K562 (cell line): ENCODE results near the gene SYNPO2. TPM values are rescaled to one million over a fixed set of nuclear protein-coding genes. Genes with fewer than 3 reads are reported as not detected.

Experiments used
- ATAC-seq: fragments of 200-7000 bp; cut with Tn5 transposase; 3 replicates; pipeline ENCODE4 v1.9.1; 2020; ENCODE audit warnings: moderate library complexity
- BruUV-seq: library from RNA; stranded (reverse); fragments of 400-500 nt; replicated peaks from 2 replicates; lab custom pipeline; 2021; lab: Mats Ljungman, UMichigan
- CTCF ChIA-PET: fragments of 300-600 bp; formaldehyde crosslinking; extraction: SDS; loops from one replicate; lab custom pipeline; 2021; ENCODE audit warnings: low intra/inter-chr PET ratio; lab: Yijun Ruan, JAX
- POLR2A ChIA-PET: fragments of 300-600, 350-650 bp; sonication (Branson Sonifier 250); formaldehyde crosslinking; extraction: SDS; loops from one replicate; lab custom pipeline; 2021; ENCODE audit warnings: antibody characterized with exemption, inconsistent platforms; lab: Yijun Ruan, JAX
- DNase-seq, 4 experiments: peaks; one replicate each; pipeline versions ENCODE4 v3.0.0 to v3.0.0-alpha.2; 2011 to 2018; ENCODE audit warnings: low spot score in 3 of 4, mixed read lengths in 3 of 4; ENCODE audit errors: extremely low read depth in 1 of 4
- FAIRE-seq: peaks from 2 replicates; lab custom pipeline; 2011; peaks lifted over from hg19 to GRCh38; lab: Jason Lieb, UNC
- H2AFZ ChIP-seq: 2 replicates; pipeline ENCODE4 v1.6.0; 2011; ENCODE audit warnings: low read depth, low read length, control low read depth, inconsistent platforms
- H3K27ac ChIP-seq: fragments of 200-600 bp; 3 replicates; pipeline ENCODE4 v1.8.0; 2011; ENCODE audit warnings: low read depth, mild to moderate bottlenecking, control low read depth, inconsistent platforms, low read length, moderate library complexity, mixed read lengths; ENCODE audit errors: extremely low read depth
- H3K27me3 ChIP-seq, 2 experiments: fragments of 300-600 bp in 1 of 2; 2 replicates in 1 of 2; 3 replicates in 1 of 2; pipeline versions ENCODE4 v1.6.0 to v1.8.0; 2011; ENCODE audit warnings: inconsistent platforms in 2 of 2, low read length in 2 of 2, mild to moderate bottlenecking in 1 of 2, mixed read lengths in 1 of 2, moderate library complexity in 1 of 2; ENCODE audit not compliant: control insufficient read depth in 2 of 2, insufficient read depth in 2 of 2
- H3K36me3 ChIP-seq: fragments of 300-600 bp; 3 replicates; pipeline ENCODE4 v1.8.0; 2011; ENCODE audit warnings: mild to moderate bottlenecking, low read length, inconsistent platforms; ENCODE audit not compliant: control insufficient read depth, insufficient read depth
- H3K4me1 ChIP-seq, 2 experiments: fragments of 200-600 bp in 1 of 2; replicated peaks in 1 of 2; 2 replicates in 1 of 2; 3 replicates in 1 of 2; pipeline versions ENCODE4 v1.5.1 to v1.8.0; 2011; ENCODE audit warnings: inconsistent platforms in 2 of 2, low read length in 2 of 2, mild to moderate bottlenecking in 1 of 2, mixed read lengths in 1 of 2, moderate library complexity in 1 of 2; ENCODE audit not compliant: control insufficient read depth in 2 of 2, insufficient read depth in 2 of 2
- H3K4me2 ChIP-seq: 2 replicates; pipeline ENCODE4 v1.6.1; 2011; ENCODE audit warnings: low read length, control low read depth, inconsistent platforms, mixed read lengths; ENCODE audit not compliant: insufficient read depth
- H3K4me3 ChIP-seq: fragments of 200-600 bp; sonication (generic), shearing (Covaris generic); 2 replicates; pipeline ENCODE4 v1.5.1; 2016; ENCODE audit warnings: control low read depth, inconsistent platforms
- H3K79me2 ChIP-seq: fragments of 200-600 bp; 3 replicates; pipeline ENCODE4 v1.8.0; 2011; ENCODE audit warnings: low read length, inconsistent platforms; ENCODE audit not compliant: control insufficient read depth, insufficient read depth
- H3K9ac ChIP-seq, 2 experiments: 2 replicates each; pipeline versions ENCODE4 v1.6.0 to v1.6.1; 2011; ENCODE audit warnings: low read depth in 2 of 2, low read length in 2 of 2, control low read depth in 1 of 2, inconsistent platforms in 1 of 2, mild to moderate bottlenecking in 1 of 2, mixed read lengths in 1 of 2; ENCODE audit not compliant: insufficient read depth in 1 of 2
- H3K9me1 ChIP-seq: one replicate; pipeline ENCODE4 v1.6.0; 2011; ENCODE audit warnings: inconsistent platforms, mild to moderate bottlenecking, low read length, moderate library complexity; ENCODE audit not compliant: control insufficient read depth, insufficient read depth
- H3K9me3 ChIP-seq: replicated peaks from 2 replicates; pipeline ENCODE4 v1.5.1; 2011; ENCODE audit warnings: low read depth, low read length, inconsistent platforms; ENCODE audit not compliant: control insufficient read depth, insufficient read depth
- H4K20me1 ChIP-seq: replicated peaks from 2 replicates; pipeline ENCODE4 v1.6.1; 2011; ENCODE audit warnings: low read length, inconsistent platforms, mixed read lengths; ENCODE audit not compliant: control insufficient read depth, insufficient read depth
- ATF2 ChIP-seq: sonication (generic); formaldehyde crosslinking; IDR thresholded peaks from 2 replicates; pipeline ENCODE4 v1.8.1; 2022; ENCODE audit warnings: missing genetic modification reagents
- FOXA1 ChIP-seq: fragments of 450-650 bp; IDR thresholded peaks from 2 replicates; pipeline ENCODE4 v1.6.1; 2016; ENCODE audit warnings: mild to moderate bottlenecking, borderline replicate concordance
- MBD2 ChIP-seq: sonication (generic); IDR thresholded peaks from 2 replicates; pipeline ENCODE4 v1.6.1; 2016; ENCODE audit warnings: low read depth, borderline replicate concordance
- MTA1 ChIP-seq: fragments of 450-650 bp; IDR thresholded peaks from 2 replicates; pipeline ENCODE4 v1.6.1; 2017; ENCODE audit warnings: borderline replicate concordance
- SAP30 ChIP-seq: fragments of 200-600 bp; sonication (generic); IDR thresholded peaks from 2 replicates; pipeline ENCODE4 v1.6.1; 2012; ENCODE audit warnings: borderline replicate concordance, low read depth, mild to moderate bottlenecking, moderate library complexity, low read length, control low read depth, inconsistent platforms; ENCODE audit not compliant: insufficient read depth, poor library complexity, severe bottlenecking
- ZNF217 ChIP-seq: sonication (generic); formaldehyde crosslinking; IDR thresholded peaks from 2 replicates; pipeline ENCODE4 v1.8.0; 2022; ENCODE audit warnings: mild to moderate bottlenecking, missing genetic modification reagents
- WGBS: fragments of 100-300 bp; shearing (Covaris generic); methylation state at CpG from one replicate; pipeline ENCODE4 v1.1.6; 2016; ENCODE audit warnings: low coverage, mixed read lengths; ENCODE audit not compliant: insufficient coverage; ENCODE audit errors: missing lambda C conversion rate; 5-methylcytosine and 5-hydroxymethylcytosine counted together
- in situ Hi-C: fragments of 300-500 bp; cut with MboI; formaldehyde crosslinking; loops from 4 replicates; pipeline ENCODE4 v1.15.0; 2018; ENCODE audit warnings: inconsistent platforms, mixed read lengths
- intact Hi-C: fragments of 100-400 bp; cut with micrococcal nuclease; formaldehyde crosslinking; loops from 2 replicates; pipeline ENCODE4 v1.14.2; 2022
- polyA plus RNA-seq, 8 experiments: library from polyadenylated mRNA; depleted of rRNA in 4 of 8; stranded (reverse) in 5 of 8; unstranded in 3 of 8; fragments of >200 nt; fragmentation: Nextera tagmentation in 2 of 8; fragmentation: Illumina TruSeq in 1 of 8; extraction: Ambion mirVana in 2 of 8; extraction: Trizol in 1 of 8; gene quantifications; 2 replicates each; pipeline versions ENCODE4 v1.2.1 to v1.2.3, GENCODE V29; 2011 to 2014; ENCODE audit warnings: inconsistent platforms in 1 of 8, missing spikeins in 1 of 8
- total RNA-seq, 7 experiments: library from RNA; depleted of rRNA in 6 of 7; stranded (reverse); fragments of >200 nt in 6 of 7; fragmentation: Illumina TruSeq in 2 of 7; extraction: Trizol in 2 of 7; gene quantifications; 2 replicates each; pipeline versions ENCODE4 v1.2.1 to v1.2.3, GENCODE V29; 2011 to 2021; ENCODE audit warnings: low replicate concordance in 1 of 7

SYNPO2 gene
- total and polyA plus RNA-seq, 9 of the 15 experiments (the other 6 are each of a cell fraction or from before 2014, with no cell fraction given) = 0.03 to 0.18 TPM; not detected in 7

GRCh38 chr4:118987959-118988634 is 99.4 kb downstream of the SYNPO2 start:
- Histone ChIP-seq H2AFZ (no peak overlapping the region), H3K27ac (no peak overlapping the region), H3K4me1 (no peaks in the 10 kb centered on the region; a peak in 1 of 5 replicates), H3K9me1 (no peaks in the 10 kb centered on the region), H3K36me3 (no peaks in the 10 kb centered on the region), H3K9me3 (no peaks in the 10 kb centered on the region; the same call in 1 of the 2 replicates), H3K4me3 (no peak overlapping the region), H3K9ac (no peak overlapping the region), H3K4me2 (no peak overlapping the region), H3K79me2 (no peaks in the 10 kb centered on the region), H3K27me3 (peaks cover 0 to 16% of the 10 kb centered on the region in 2 experiments; a peak in 2 of 5 replicates), H4K20me1 (no peaks in the 10 kb centered on the region)
- FAIRE-seq (no peak), DNase-seq (no peak), ATAC-seq (no peak)
- ChIA-PET POLR2A (no interaction called here), CTCF (no interaction called here)
- TF ChIP-seq SAP30 (no peak), FOXA1 (no peak), MTA1 (no peak)
- BruUV-seq = no TSS peak
- 0% methylated on average over 1 of the region's 1 CpG for WGBS
- in situ Hi-C loops (no loop called here), intact Hi-C loops (loop anchor here (10.0 kb wide), 1 partner anchor 567 kb away; no protein-coding TSS in a partner anchor)

- in situ Hi-C loops (no loop called here), intact Hi-C loops (loop anchor here (10.0 kb wide), 1 partner anchor 566 kb away; no protein-coding TSS in a partner anchor)
- no peaks in the 10 kb centered on the region; the same call in 1 of the 2 replicates for H3K9me3 ChIP-seq
- H4K20me1 ChIP-seq = no peaks in the 10 kb centered on the region
- TF ChIP-seq ZNF217 (no peak), MBD2 (no peak), ATF2 (CRISPR knock-in tag) (no peak)
- CTCF ChIA-PET = no interaction called here
- H2AFZ ChIP-seq = no peak overlapping the region
- no peaks in the 10 kb centered on the region for H3K79me2 ChIP-seq
- no TSS peak for BruUV-seq
- FAIRE-seq = no peak
- POLR2A ChIA-PET = no interaction called here
- peaks cover 0 to 16% of the 10 kb centered on the region in 2 experiments; a peak in 2 of 5 replicates for H3K27me3 ChIP-seq
- 0% methylated on average over 4 of the region's 4 CpGs for WGBS
- DNase-seq = no peak
- no peak overlapping the region for H3K4me3 ChIP-seq
- H3K36me3 ChIP-seq = no peaks in the 10 kb centered on the region
- H3K27ac ChIP-seq = no peak overlapping the region
- no peak for ATAC-seq
- no peaks in the 10 kb centered on the region for H3K9me1 ChIP-seq
- no peak overlapping the region for H3K9ac ChIP-seq
- H3K4me1 ChIP-seq = no peaks in the 10 kb centered on the region; a peak in 1 of 5 replicates
- no peak overlapping the region for H3K4me2 ChIP-seq
Measured at GRCh38 chr4:118988635-118988972, 100.0 kb downstream of the SYNPO2 start.
